K562 (cell line): ENCODE results near the gene CKLF. TPM values are rescaled to one million over a fixed set of nuclear protein-coding genes. Genes with fewer than 3 reads are reported as not detected.

Experiments used
- BDP1 ChIP-seq: IDR thresholded peaks from 3 replicates; pipeline ENCODE4 v1.6.1; 2011; ENCODE audit not compliant: insufficient read length, insufficient read depth
- CBX5 ChIP-seq: IDR thresholded peaks from 2 replicates; pipeline ENCODE4 v1.6.1; 2014; ENCODE audit warnings: low read depth, borderline replicate concordance
- COPS2 ChIP-seq: fragments of 450-650 bp; conservative IDR thresholded peaks from 2 replicates; pipeline ENCODE4 v1.6.1; 2016; ENCODE audit warnings: mild to moderate bottlenecking, moderate library complexity
- E2F3 ChIP-seq: fragments of 250-450 bp; sonication (Bioruptor Pico); IDR thresholded peaks from 2 replicates; pipeline ENCODE4 v1.4.0; 2020; ENCODE audit warnings: mild to moderate bottlenecking
- ESRRB ChIP-seq: fragments of 250-450 bp; sonication (Bioruptor Pico); IDR thresholded peaks from 2 replicates; pipeline ENCODE4 v1.5.0; 2020; ENCODE audit warnings: mild to moderate bottlenecking, moderate library complexity, borderline replicate concordance
- EWSR1 ChIP-seq: fragments of 450-650 bp; IDR thresholded peaks from 2 replicates; pipeline ENCODE4 v1.6.1; 2018; ENCODE audit warnings: borderline replicate concordance, mild to moderate bottlenecking, low read depth, moderate library complexity; ENCODE audit not compliant: partially characterized antibody
- HLTF ChIP-seq: fragments of 450-650 bp; IDR thresholded peaks from 2 replicates; pipeline ENCODE4 v1.6.1; 2016
- ILF3 ChIP-seq: fragments of 450-650 bp; IDR thresholded peaks from 2 replicates; pipeline ENCODE4 v1.6.1; 2018; ENCODE audit warnings: antibody characterized with exemption, mild to moderate bottlenecking, moderate library complexity, borderline replicate concordance
- MBD1 ChIP-seq: fragments of 250-450 bp; sonication (Bioruptor Pico); IDR thresholded peaks from 2 replicates; pipeline ENCODE4 v1.8.0; 2022; ENCODE audit warnings: inconsistent platforms
- NCOR1 ChIP-seq: fragments of 450-650 bp; IDR thresholded peaks from 2 replicates; pipeline ENCODE4 v1.6.1; 2016; ENCODE audit warnings: mild to moderate bottlenecking, moderate library complexity
- NEUROD1 ChIP-seq: fragments of 150-350 bp; IDR thresholded peaks from 2 replicates; pipeline ENCODE4 v1.6.1; 2014; ENCODE audit warnings: borderline replicate concordance, low read length, low read depth; ENCODE audit not compliant: partially characterized antibody
- PHF21A ChIP-seq: fragments of 450-650 bp; IDR thresholded peaks from 2 replicates; pipeline ENCODE4 v1.6.1; 2017; ENCODE audit warnings: low read depth, borderline replicate concordance
- POLR2AphosphoS5 ChIP-seq: IDR thresholded peaks from 2 replicates; pipeline ENCODE4 v1.6.1; 2011; ENCODE audit warnings: mild to moderate bottlenecking, low read depth, low read length, moderate library complexity; ENCODE audit not compliant: control insufficient read depth, insufficient read depth
- POLR2H ChIP-seq: IDR thresholded peaks from 2 replicates; pipeline ENCODE4 v1.6.1; 2016; ENCODE audit warnings: missing genetic modification characterization, low read depth, mild to moderate bottlenecking, control low read depth, missing compliant biosample characterization, moderate library complexity
- POLR3G ChIP-seq: IDR thresholded peaks from 2 replicates; pipeline ENCODE4 v1.6.1; 2011; ENCODE audit not compliant: insufficient read length, insufficient replicate concordance; ENCODE audit errors: extremely low read depth
- RBFOX2 ChIP-seq: fragments of 200-400 bp; formaldehyde crosslinking; IDR thresholded peaks from 2 replicates; pipeline ENCODE4 v1.6.1; 2017; ENCODE audit warnings: low read depth, mild to moderate bottlenecking, low read length, moderate library complexity
- SMAD4 ChIP-seq: fragments of 250-450 bp; sonication (Bioruptor Pico); conservative IDR thresholded peaks from 2 replicates; pipeline ENCODE4 v1.8.0; 2021; ENCODE audit warnings: inconsistent platforms, mild to moderate bottlenecking, moderate library complexity
- SMARCB1 ChIP-seq: IDR thresholded peaks from 2 replicates; pipeline ENCODE4 v1.6.1; 2011; ENCODE audit warnings: improper control_type of control experiment, low read depth; ENCODE audit not compliant: insufficient read length
- TBP ChIP-seq: optimal IDR thresholded peaks from 2 replicates; pipeline ENCODE3; 2011; ENCODE audit warnings: low read depth, low read length, improper control_type of control experiment
- TEAD1 ChIP-seq, 2 experiments: fragments of 450-650 bp in 1 of 2; sonication (generic) in 1 of 2; formaldehyde crosslinking; IDR thresholded peaks; 2 replicates each; pipeline versions ENCODE4 v1.4.0 to v1.8.0; 2020 to 2022; ENCODE audit warnings: mild to moderate bottlenecking in 2 of 2, missing genetic modification reagents in 1 of 2
- TFAM ChIP-seq: fragments of 250-450 bp; sonication (Bioruptor Pico); conservative IDR thresholded peaks from 2 replicates; pipeline ENCODE4 v1.5.0; 2021; ENCODE audit warnings: mild to moderate bottlenecking, moderate library complexity
- THRAP3 ChIP-seq: fragments of 450-650 bp; IDR thresholded peaks from 2 replicates; pipeline ENCODE4 v1.6.1; 2016; ENCODE audit warnings: mild to moderate bottlenecking, inconsistent platforms, borderline replicate concordance
- TOE1 ChIP-seq, 2 experiments: fragments of 450-650 bp in 1 of 2; sonication (generic) in 1 of 2; formaldehyde crosslinking in 1 of 2; IDR thresholded peaks; 2 replicates each; pipeline versions ENCODE4 v1.7.1 to v1.8.0; 2016 to 2022; ENCODE audit warnings: borderline replicate concordance in 2 of 2, mild to moderate bottlenecking in 2 of 2, antibody characterized with exemption in 1 of 2, inconsistent platforms in 1 of 2, low read depth in 1 of 2, missing genetic modification reagents in 1 of 2, moderate library complexity in 1 of 2
- ZC3H11A ChIP-seq: IDR thresholded peaks from 2 replicates; pipeline ENCODE4 v1.6.1; 2012; ENCODE audit warnings: low read depth, low read length, improper control_type of control experiment
- ZNF174 ChIP-seq: fragments of 250-450 bp; sonication (Bioruptor Pico); IDR thresholded peaks from 2 replicates; pipeline ENCODE4 v1.4.0; 2020; ENCODE audit warnings: mild to moderate bottlenecking
- ZNF347 ChIP-seq: fragments of 450-650 bp; formaldehyde crosslinking; IDR thresholded peaks from 2 replicates; pipeline ENCODE4 v1.4.0; 2020; ENCODE audit warnings: low read depth, mild to moderate bottlenecking, moderate library complexity
- ZNF644 ChIP-seq: fragments of 200-800 bp; sonication (Bioruptor generic); IDR thresholded peaks from 2 replicates; pipeline ENCODE4 v1.6.1; 2016; ENCODE audit warnings: low read depth, missing genetic modification characterization, missing compliant biosample characterization
- polyA plus RNA-seq, 8 experiments: library from polyadenylated mRNA; depleted of rRNA in 4 of 8; stranded (reverse) in 5 of 8; unstranded in 3 of 8; fragments of >200 nt; fragmentation: Nextera tagmentation in 2 of 8; fragmentation: Illumina TruSeq in 1 of 8; extraction: Ambion mirVana in 2 of 8; extraction: Trizol in 1 of 8; gene quantifications; 2 replicates each; pipeline versions ENCODE4 v1.2.1 to v1.2.3, GENCODE V29; 2011 to 2014; ENCODE audit warnings: inconsistent platforms in 1 of 8, missing spikeins in 1 of 8
- total RNA-seq, 7 experiments: library from RNA; depleted of rRNA in 6 of 7; stranded (reverse); fragments of >200 nt in 6 of 7; fragmentation: Illumina TruSeq in 2 of 7; extraction: Trizol in 2 of 7; gene quantifications; 2 replicates each; pipeline versions ENCODE4 v1.2.1 to v1.2.3, GENCODE V29; 2011 to 2021; ENCODE audit warnings: low replicate concordance in 1 of 7
- TF ChIP-seq, protein P1 (sequence below): sonication (generic); formaldehyde crosslinking; IDR thresholded peaks from 2 replicates; pipeline ENCODE4 v1.9.0; 2022; ENCODE audit warnings: mild to moderate bottlenecking, missing genetic modification reagents

Gene CKLF
- total and polyA plus RNA-seq, 9 of the 15 experiments (the other 6 are each of a cell fraction or from before 2014, with no cell fraction given) = 84.8 to 322 (median 118) TPM

GRCh38 chr16:66603537-66604375 is 51.4 kb downstream of the CKLF start (continued):
- TF ChIP-seq TOE1 (IDR thresholded peaks at IDR 0.05; ENCODE audit: borderline replicate concordance) (peak; percentile 18; the same call in 1 of the 2 replicates), TOE1 (CRISPR knock-in tag; IDR thresholded peaks at IDR 0.05; ENCODE audit: borderline replicate concordance, low read depth) (no peak), NEUROD1 (no peak), BDP1 (no peak), POLR2AphosphoS5 (no peak), TFAM (CRISPR knock-in tag) (no peak), NCOR1 (0 out of 2 replicates have a peak, but pooled peaks have one; percentile 9), RBFOX2 (no peak), THRAP3 (peak; percentile 32; the same call in 1 of the 2 replicates), POLR2H (tag) (no peak), ZNF174 (no peak), ZNF347 (CRISPR knock-in tag) (0 out of 2 replicates have a peak, but pooled peaks have one; percentile 58), ESRRB (CRISPR knock-in tag) (no peak), TEAD1 (CRISPR knock-in tag; IDR thresholded peaks at IDR 0.05) (peak in 1 of 2 experiments; percentile 88; a peak in 2 of 4 replicates), TBP (no peak), E2F3 (CRISPR knock-in tag) (0 out of 2 replicates have a peak, but pooled peaks have one; percentile 66), ZC3H11A (no peak), SMAD4 (CRISPR knock-in tag) (peak; percentile 91), HLTF (no peak), MBD1 (CRISPR knock-in tag) (no peak), EWSR1 (no peak), CBX5 (no peak), ILF3 (no peak), SMARCB1 (no peak), POLR3G (no peak), COPS2 (no peak), ZNF644 (tag) (peak; percentile 58; the same call in 1 of the 2 replicates), PHF21A (no peak)
- TF ChIP-seq, protein P1, sequence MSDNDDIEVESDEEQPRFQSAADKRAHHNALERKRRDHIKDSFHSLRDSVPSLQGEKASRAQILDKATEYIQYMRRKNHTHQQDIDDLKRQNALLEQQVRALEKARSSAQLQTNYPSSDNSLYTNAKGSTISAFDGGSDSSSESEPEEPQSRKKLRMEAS (CRISPR knock-in tag) = peak; percentile 71
